Neural progenitor cell (in vitro differentiated cells): ENCODE results near the gene NME9. TPM values are rescaled to one million over a fixed set of nuclear protein-coding genes. Genes with fewer than 3 reads are reported as not detected.

Experiments used
- DNase-seq: peaks from one replicate; pipeline ENCODE4 v3.0.0-alpha.2; 2016; ENCODE audit warnings: low spot score
- H2AFZ ChIP-seq: fragments of 200-600 bp; sonication (generic); replicated peaks from 2 replicates; pipeline ENCODE4 v1.6.1; 2016; ENCODE audit warnings: antibody characterized with exemption
- H3F3A ChIP-seq: fragments of 200-600 bp; sonication (generic); 2 replicates; pipeline ENCODE4 v1.6.1; 2016; ENCODE audit warnings: antibody characterized with exemption, low read depth
- H3K27ac ChIP-seq: fragments of 200-600 bp; sonication (generic); 2 replicates; pipeline ENCODE4 v1.5.1; 2016; ENCODE audit warnings: mild to moderate bottlenecking
- H3K27me3 ChIP-seq: fragments of 200-600 bp; sonication (generic); 2 replicates; pipeline ENCODE4 v1.6.1; 2016; ENCODE audit warnings: mild to moderate bottlenecking, moderate library complexity
- H3K36me3 ChIP-seq: fragments of 200-600 bp; sonication (generic); 2 replicates; pipeline ENCODE4 v1.5.1; 2016
- H3K4me1 ChIP-seq: fragments of 200-600 bp; sonication (generic); 2 replicates; pipeline ENCODE4 v1.6.1; 2016; ENCODE audit warnings: mixed run types
- H3K4me2 ChIP-seq: fragments of 200-600 bp; sonication (generic); 2 replicates; pipeline ENCODE4 v1.6.1; 2016
- H3K4me3 ChIP-seq: fragments of 200-600 bp; sonication (generic); 2 replicates; pipeline ENCODE4 v1.5.1; 2016
- H3K79me2 ChIP-seq: fragments of 200-600 bp; sonication (generic); 2 replicates; pipeline ENCODE4 v1.6.1; 2016; ENCODE audit warnings: low read depth
- H3K9ac ChIP-seq: fragments of 200-600 bp; sonication (generic); 2 replicates; pipeline ENCODE4 v1.6.1; 2016
- H3K9me3 ChIP-seq: fragments of 200-600 bp; sonication (generic); 2 replicates; pipeline ENCODE4 v1.5.1; 2016; ENCODE audit warnings: low read depth
- H4K20me1 ChIP-seq: fragments of 200-600 bp; sonication (generic); 2 replicates; pipeline ENCODE4 v1.6.1; 2016; ENCODE audit warnings: low read depth
- H3K27ac Mint-ChIP-seq: 3 replicates; pipeline ENCODE4 v1.8.0; 2021; ENCODE audit warnings: mixed read lengths
- H3K27me3 Mint-ChIP-seq: 2 replicates; pipeline ENCODE4 v1.8.0; 2022; ENCODE audit warnings: low read depth, mild to moderate bottlenecking, inconsistent platforms, moderate library complexity, mixed read lengths; ENCODE audit not compliant: insufficient read depth
- H3K36me3 Mint-ChIP-seq: 3 replicates; pipeline ENCODE4 v1.8.0; 2021; ENCODE audit warnings: mixed read lengths
- H3K4me1 Mint-ChIP-seq: 3 replicates; pipeline ENCODE4 v1.8.0; 2021; ENCODE audit warnings: mixed read lengths
- H3K4me3 Mint-ChIP-seq: 3 replicates; pipeline ENCODE4 v1.8.0; 2021; ENCODE audit warnings: mild to moderate bottlenecking, moderate library complexity, mixed read lengths
- H3K9me3 Mint-ChIP-seq: 3 replicates; pipeline ENCODE4 v1.8.0; 2020; ENCODE audit warnings: mixed read lengths
- EZH2 ChIP-seq: fragments of 200-600 bp; sonication (generic); IDR thresholded peaks from 2 replicates; pipeline ENCODE4 v1.6.1; 2017; ENCODE audit warnings: antibody characterized with exemption, mild to moderate bottlenecking, moderate library complexity
- EZH2phosphoT487 ChIP-seq: fragments of 200-600 bp; sonication (generic); IDR thresholded peaks from 2 replicates; pipeline ENCODE4 v1.6.1; 2017; ENCODE audit warnings: antibody characterized with exemption
- total RNA-seq: library from RNA; depleted of rRNA; stranded (reverse); fragments of >200 nt; gene quantifications from 2 replicates; pipeline ENCODE4 v1.2.3, GENCODE V29; 2015; ENCODE audit warnings: low replicate concordance
- TF ChIP-seq, protein P1 (sequence below): fragments of 200-600 bp; sonication (generic); IDR thresholded peaks from 2 replicates; pipeline ENCODE4 v1.5.1; 2017; ENCODE audit warnings: antibody characterized with exemption, mild to moderate bottlenecking

The NME9 gene
- total RNA-seq, 1 donor from 2014 or later = 1.1 TPM

DNA sequence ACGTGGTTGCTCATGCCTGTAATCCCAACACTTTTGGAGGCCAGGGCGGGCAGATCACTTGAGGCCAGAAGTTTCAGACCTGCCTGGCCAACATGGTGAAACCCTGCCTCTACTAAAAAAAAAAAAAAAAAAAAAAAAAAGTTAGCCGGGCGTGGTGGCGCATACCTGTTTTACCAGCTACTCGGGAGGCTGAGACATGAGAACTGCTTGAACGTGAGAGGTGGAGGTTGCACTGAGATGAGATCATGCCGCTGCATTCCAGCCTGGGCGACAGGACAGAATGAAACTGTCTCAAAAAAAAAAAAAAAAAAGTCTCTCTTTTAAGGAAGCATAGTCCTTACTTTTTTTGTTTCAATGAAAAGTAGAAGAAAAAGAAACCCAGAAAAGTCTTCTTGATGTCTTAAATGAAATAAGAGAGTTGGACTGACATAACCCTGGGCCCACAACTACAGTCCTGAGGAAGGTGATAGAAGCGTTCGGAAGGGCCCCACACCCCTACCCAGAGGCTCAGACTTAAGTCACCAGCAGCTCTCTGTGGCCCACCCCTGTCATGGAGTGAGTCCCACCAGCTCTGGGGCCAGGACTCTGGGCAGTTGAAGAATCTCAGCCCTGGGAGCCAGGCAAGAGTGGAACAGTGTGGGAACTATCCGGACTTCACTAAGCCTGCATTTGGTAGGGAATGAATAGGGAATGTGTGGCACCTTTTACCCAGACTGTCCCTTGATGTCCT is 2.6 kb downstream of the NME9 start:
- Histone ChIP-seq H3K79me2 (no peaks in the 10 kb centered on the region), H3K4me3 (no peak overlapping the region), H3K4me1 (peaks cover 17% of the 10 kb centered on the region), H3K9me3 (no peaks in the 10 kb centered on the region), H2AFZ (no peak overlapping the region), H3K4me2 (no peak overlapping the region), H3F3A (peaks cover 2% of the 10 kb centered on the region), H3K27ac (no peak overlapping the region), H3K27me3 (no peaks in the 10 kb centered on the region), H3K36me3 (no peaks in the 10 kb centered on the region), H3K9ac (no peak overlapping the region), H4K20me1 (no peaks in the 10 kb centered on the region)
- DNase-seq = no peak
- Mint-ChIP-seq H3K4me3 (no peak overlapping the region), H3K9me3 (no peaks in the 10 kb centered on the region), H3K27ac (no peak overlapping the region), H3K4me1 (peaks cover 17% of the 10 kb centered on the region), H3K27me3 (peaks cover 4% of the 10 kb centered on the region), H3K36me3 (peaks cover 3% of the 10 kb centered on the region)
- no peak for TF ChIP-seq EZH2phosphoT487
- TF ChIP-seq, protein P1, sequence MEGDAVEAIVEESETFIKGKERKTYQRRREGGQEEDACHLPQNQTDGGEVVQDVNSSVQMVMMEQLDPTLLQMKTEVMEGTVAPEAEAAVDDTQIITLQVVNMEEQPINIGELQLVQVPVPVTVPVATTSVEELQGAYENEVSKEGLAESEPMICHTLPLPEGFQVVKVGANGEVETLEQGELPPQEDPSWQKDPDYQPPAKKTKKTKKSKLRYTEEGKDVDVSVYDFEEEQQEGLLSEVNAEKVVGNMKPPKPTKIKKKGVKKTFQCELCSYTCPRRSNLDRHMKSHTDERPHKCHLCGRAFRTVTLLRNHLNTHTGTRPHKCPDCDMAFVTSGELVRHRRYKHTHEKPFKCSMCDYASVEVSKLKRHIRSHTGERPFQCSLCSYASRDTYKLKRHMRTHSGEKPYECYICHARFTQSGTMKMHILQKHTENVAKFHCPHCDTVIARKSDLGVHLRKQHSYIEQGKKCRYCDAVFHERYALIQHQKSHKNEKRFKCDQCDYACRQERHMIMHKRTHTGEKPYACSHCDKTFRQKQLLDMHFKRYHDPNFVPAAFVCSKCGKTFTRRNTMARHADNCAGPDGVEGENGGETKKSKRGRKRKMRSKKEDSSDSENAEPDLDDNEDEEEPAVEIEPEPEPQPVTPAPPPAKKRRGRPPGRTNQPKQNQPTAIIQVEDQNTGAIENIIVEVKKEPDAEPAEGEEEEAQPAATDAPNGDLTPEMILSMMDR = no peak
- no peak for TF ChIP-seq EZH2

DNA sequence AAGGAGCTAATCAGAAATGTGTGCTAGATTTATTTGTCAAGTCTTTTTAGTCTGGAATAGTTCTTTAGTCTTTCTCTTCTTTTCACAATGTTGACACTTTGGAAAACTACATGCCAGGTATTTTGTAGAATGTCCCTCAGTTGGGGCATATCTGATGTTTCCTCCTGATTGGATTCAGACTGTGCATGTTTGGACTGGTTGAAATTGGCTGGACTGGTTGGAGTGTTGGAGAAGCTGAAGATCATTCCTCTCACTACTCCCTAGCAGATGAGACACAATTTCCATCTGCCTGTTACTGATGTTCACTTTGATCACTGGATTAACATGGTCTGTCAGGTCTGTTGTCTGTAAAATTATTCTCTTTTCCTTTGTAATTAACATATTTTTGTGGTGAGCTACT is 3.7 kb downstream of the NME9 start:
- no peak overlapping the region for H3K27ac Mint-ChIP-seq
- Histone ChIP-seq H3F3A (peaks cover 5% of the 10 kb centered on the region), H3K4me1 (peaks cover 22% of the 10 kb centered on the region), H3K27me3 (no peaks in the 10 kb centered on the region), H3K36me3 (no peaks in the 10 kb centered on the region), H2AFZ (no peak overlapping the region), H3K79me2 (no peaks in the 10 kb centered on the region), H3K4me2 (no peak overlapping the region), H3K4me3 (no peak overlapping the region), H3K9me3 (no peaks in the 10 kb centered on the region), H4K20me1 (no peaks in the 10 kb centered on the region), H3K27ac (no peak overlapping the region), H3K9ac (no peak overlapping the region)
- TF ChIP-seq EZH2phosphoT487 (no peak), EZH2 (no peak)
- TF ChIP-seq, protein P1 = no peak
- H3K36me3 Mint-ChIP-seq = peaks cover 3% of the 10 kb centered on the region
- peaks cover 4% of the 10 kb centered on the region for H3K27me3 Mint-ChIP-seq
- no peak for DNase-seq
- no peak overlapping the region for H3K4me3 Mint-ChIP-seq
- H3K9me3 Mint-ChIP-seq = no peaks in the 10 kb centered on the region
- H3K4me1 Mint-ChIP-seq = peaks cover 21% of the 10 kb centered on the region

DNA sequence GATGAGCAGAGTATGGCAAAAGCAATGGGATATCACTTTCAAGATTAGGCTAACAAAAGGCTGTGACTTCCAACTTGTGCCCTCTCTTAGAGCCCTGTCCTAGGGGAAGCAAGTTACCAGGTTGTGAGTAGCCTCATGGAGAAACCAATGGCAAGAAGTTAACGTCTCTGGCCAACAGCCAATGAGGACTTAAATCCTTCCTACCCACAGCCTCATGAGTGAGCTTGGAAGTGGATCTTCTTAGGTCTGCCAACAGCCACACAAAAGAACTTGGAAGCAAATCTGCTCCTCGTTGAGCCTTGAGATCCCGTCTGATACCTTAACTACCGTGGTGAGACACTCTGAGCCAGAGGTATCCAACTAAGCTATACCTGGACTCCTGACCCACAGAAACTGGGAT is 5.7 kb downstream of the NME9 start:
- H3K9me3 ChIP-seq = no peaks in the 10 kb centered on the region
- no peaks in the 10 kb centered on the region for H4K20me1 ChIP-seq
- peaks cover 18% of the 10 kb centered on the region for H3K4me1 ChIP-seq
- H3K27ac Mint-ChIP-seq = no peak overlapping the region
- H3K36me3 Mint-ChIP-seq = peaks cover 3% of the 10 kb centered on the region
- no peaks in the 10 kb centered on the region for H3K36me3 ChIP-seq
- H3K27me3 Mint-ChIP-seq = peaks cover under 1% of the 10 kb centered on the region
- TF ChIP-seq EZH2 (no peak), EZH2phosphoT487 (no peak)
- TF ChIP-seq, protein P1 = no peak
- H3K79me2 ChIP-seq = no peaks in the 10 kb centered on the region
- H3K4me2 ChIP-seq = no peak overlapping the region
- H3K4me1 Mint-ChIP-seq = peaks cover 14% of the 10 kb centered on the region
- DNase-seq = no peak
- no peak overlapping the region for H3K4me3 ChIP-seq
- H2AFZ ChIP-seq = no peak overlapping the region
- no peak overlapping the region for H3K9ac ChIP-seq
- no peaks in the 10 kb centered on the region for H3K9me3 Mint-ChIP-seq
- H3F3A ChIP-seq = peaks cover 5% of the 10 kb centered on the region
- no peak overlapping the region for H3K4me3 Mint-ChIP-seq
- H3K27me3 ChIP-seq = no peaks in the 10 kb centered on the region
- no peak overlapping the region for H3K27ac ChIP-seq
